ENCODE results near the gene SH3GL3.

DNA sequence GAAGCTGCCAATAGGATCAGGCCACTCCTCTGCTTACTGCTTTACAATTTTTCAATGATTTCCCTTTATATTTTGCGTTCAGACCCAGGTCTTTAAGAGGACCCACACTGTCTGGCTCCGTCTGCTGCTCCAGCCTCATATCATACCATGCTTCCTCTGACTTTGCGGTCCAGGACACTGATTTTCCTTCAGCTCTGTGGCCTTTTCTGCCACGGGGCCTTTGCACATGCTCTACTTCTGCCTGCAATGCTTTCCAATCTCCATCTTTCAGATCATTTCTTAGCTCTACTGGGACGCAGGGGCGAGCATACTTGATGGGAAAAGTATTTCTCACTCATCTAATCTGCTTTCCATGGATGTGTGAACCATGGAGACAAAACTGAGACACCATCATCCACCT, 23.0 kb upstream of the SH3GL3 start:
- TF ChIP-seq, protein P1, sequence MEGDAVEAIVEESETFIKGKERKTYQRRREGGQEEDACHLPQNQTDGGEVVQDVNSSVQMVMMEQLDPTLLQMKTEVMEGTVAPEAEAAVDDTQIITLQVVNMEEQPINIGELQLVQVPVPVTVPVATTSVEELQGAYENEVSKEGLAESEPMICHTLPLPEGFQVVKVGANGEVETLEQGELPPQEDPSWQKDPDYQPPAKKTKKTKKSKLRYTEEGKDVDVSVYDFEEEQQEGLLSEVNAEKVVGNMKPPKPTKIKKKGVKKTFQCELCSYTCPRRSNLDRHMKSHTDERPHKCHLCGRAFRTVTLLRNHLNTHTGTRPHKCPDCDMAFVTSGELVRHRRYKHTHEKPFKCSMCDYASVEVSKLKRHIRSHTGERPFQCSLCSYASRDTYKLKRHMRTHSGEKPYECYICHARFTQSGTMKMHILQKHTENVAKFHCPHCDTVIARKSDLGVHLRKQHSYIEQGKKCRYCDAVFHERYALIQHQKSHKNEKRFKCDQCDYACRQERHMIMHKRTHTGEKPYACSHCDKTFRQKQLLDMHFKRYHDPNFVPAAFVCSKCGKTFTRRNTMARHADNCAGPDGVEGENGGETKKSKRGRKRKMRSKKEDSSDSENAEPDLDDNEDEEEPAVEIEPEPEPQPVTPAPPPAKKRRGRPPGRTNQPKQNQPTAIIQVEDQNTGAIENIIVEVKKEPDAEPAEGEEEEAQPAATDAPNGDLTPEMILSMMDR (IDR thresholded peaks at IDR 0.05), result no peak
- TF ChIP-seq POLR2A (IDR thresholded peaks at IDR 0.05), result no peak
- TF ChIP-seq EP300 (IDR thresholded peaks at IDR 0.05), result no peak
